Activated CD4-positive, alpha-beta T cell treated with anti-CD3 and anti-CD28 coated beads for 48 hours (primary cell): ENCODE results near the gene DUSP10.

ENCODE experiments used
- DNase-seq: peaks from one replicate; pipeline ENCODE4 v3.0.0-alpha.2; 2020

DUSP10 gene

GRCh38 chr1:221741703-221742554, at the start of gene DUSP10:
TSS of gene DUSP10 (minus strand) at chr1:221742089. CDS start at chr1:221739744, 2,345 bp downstream.
- DNase-seq, result peak; percentile 99

GRCh38 chr1:221788466-221788865, 46.6 kb upstream of the DUSP10 start:
- no peak for DNase-seq

- DNase-seq, result no peak
Observed at GRCh38 chr1:221786647-221787046, 44.8 kb upstream of the DUSP10 start.

- DNase-seq, result no peak
Observed at GRCh38 chr1:221783936-221784335, 42.0 kb upstream of the DUSP10 start.

DNA sequence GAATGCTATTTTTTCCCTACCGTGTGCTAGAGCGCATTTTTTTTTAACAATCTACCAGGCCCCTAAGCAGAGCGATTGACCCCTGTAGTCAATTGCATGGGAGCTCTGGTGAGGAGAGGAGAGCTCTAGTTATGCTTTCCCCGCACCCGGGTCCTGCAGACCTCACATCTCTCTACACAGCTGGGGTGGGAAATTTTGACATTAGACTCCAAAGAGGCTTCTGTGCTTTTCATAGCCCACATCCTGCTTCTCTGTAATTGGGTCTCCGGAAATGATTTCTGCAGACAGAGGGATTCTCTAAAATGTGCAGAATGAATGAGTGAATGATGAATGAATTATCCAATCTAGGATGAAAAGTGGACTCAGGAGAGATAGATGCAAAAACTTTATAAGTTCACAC, 41.5 kb upstream of the DUSP10 start:
- no peak for DNase-seq

- DNase-seq, result no peak
Observed at GRCh38 chr1:221782970-221783369, 41.1 kb upstream of the DUSP10 start.

GRCh38 chr1:221782477-221782876, 40.6 kb upstream of the DUSP10 start:
- DNase-seq, result no peak

GRCh38 chr1:221781102-221781755, 39.3 kb upstream of the DUSP10 start:
- DNase-seq, result no peak

- no peak for DNase-seq
Observed at GRCh38 chr1:221780175-221780574, 38.3 kb upstream of the DUSP10 start.

GRCh38 chr1:221779771-221780170, 37.9 kb upstream of the DUSP10 start:
- DNase-seq, result no peak

DNA sequence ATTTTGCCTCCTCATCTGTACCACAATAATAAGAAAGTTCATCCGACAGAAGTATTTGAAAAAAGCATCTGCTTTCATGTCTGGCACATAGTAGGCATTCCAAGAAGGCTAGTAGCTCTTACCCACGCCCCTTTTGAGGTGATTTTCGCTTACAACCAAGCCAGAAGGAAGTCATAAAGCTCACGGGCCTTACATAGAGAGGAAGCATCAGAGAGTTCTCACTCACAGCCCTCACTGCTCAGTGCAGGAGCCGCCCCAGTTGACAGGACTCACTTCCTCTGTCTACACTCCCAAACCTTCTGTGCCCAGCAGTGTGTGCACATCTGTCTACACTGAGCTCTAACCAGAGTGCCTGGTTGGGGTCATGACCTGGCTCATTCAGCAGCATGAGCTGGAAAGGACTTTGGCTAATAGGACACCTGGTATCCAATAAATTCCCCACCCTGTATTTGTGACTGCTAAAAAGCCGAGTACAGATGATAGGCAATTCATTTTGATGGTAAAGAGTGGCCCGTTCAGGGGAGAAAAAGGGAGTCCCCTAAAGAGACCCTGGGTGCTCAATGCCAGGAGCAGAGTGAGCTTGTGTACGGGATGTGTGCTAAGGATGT, 36.8 kb upstream of the DUSP10 start:
- DNase-seq, result peak; percentile 32

- no peak for DNase-seq
Observed at GRCh38 chr1:221778125-221778524, 36.2 kb upstream of the DUSP10 start.

- peak; percentile 53 for DNase-seq
Observed at GRCh38 chr1:221777431-221778072, 35.7 kb upstream of the DUSP10 start.

GRCh38 chr1:221776495-221777301, 34.8 kb upstream of the DUSP10 start:
- no peak for DNase-seq

GRCh38 chr1:221775206-221775605, 33.3 kb upstream of the DUSP10 start:
- DNase-seq, result no peak

- DNase-seq, result no peak
Observed at GRCh38 chr1:221774054-221774842, 32.4 kb upstream of the DUSP10 start.

GRCh38 chr1:221773383-221773782, 31.5 kb upstream of the DUSP10 start:
- DNase-seq, result no peak

GRCh38 chr1:221772117-221772516, 30.2 kb upstream of the DUSP10 start:
- DNase-seq, result no peak

- no peak for DNase-seq
Observed at GRCh38 chr1:221768444-221769066, 26.7 kb upstream of the DUSP10 start.

- no peak for DNase-seq
Observed at GRCh38 chr1:221766210-221766609, 24.3 kb upstream of the DUSP10 start.

- no peak for DNase-seq
Observed at GRCh38 chr1:221765527-221765926, 23.6 kb upstream of the DUSP10 start.
